ENCODE measurements around the gene MTFMT. TPM values are rescaled to one million over a fixed set of nuclear protein-coding genes. Genes with fewer than 3 reads are reported as not detected.

The MTFMT gene
- total and polyA plus RNA-seq, 2 of the 13 experiments (the other 11 are each of a cell fraction or from before 2014, with no cell fraction given) = 9.9 to 23.2 TPM

GRCh38 chr15:65054333-65055200 is 25.1 kb upstream of the MTFMT start (continued):
- TF ChIP-seq ZIK1 (CRISPR knock-in tag; IDR thresholded peaks at IDR 0.05; ENCODE audit: borderline replicate concordance, low read depth) = no peak
- no peak for TF ChIP-seq HNRNPLL (IDR thresholded peaks at IDR 0.05; ENCODE audit: low read depth, low read length, poor library complexity, severe bottlenecking)
- peak; percentile 46 for TF ChIP-seq ZFP91 (CRISPR knock-in tag; IDR thresholded peaks at IDR 0.05; ENCODE audit: borderline replicate concordance)
- TF ChIP-seq NFE2 (CRISPR knock-in tag; IDR thresholded peaks at IDR 0.05) = no peak
- TF ChIP-seq ZC3H4 (CRISPR knock-in tag; IDR thresholded peaks at IDR 0.05; ENCODE audit: borderline replicate concordance) = no peak
- TF ChIP-seq ZNF670 (CRISPR knock-in tag; IDR thresholded peaks at IDR 0.05; ENCODE audit: borderline replicate concordance) = no peak
- TF ChIP-seq FOXA1 (IDR thresholded peaks at IDR 0.05) = no peak
- TF ChIP-seq FOXA1 (CRISPR knock-in tag; IDR thresholded peaks at IDR 0.05) = peak; percentile 42; the same call in 1 of the 2 replicates
- TF ChIP-seq ZNF136 (CRISPR knock-in tag; IDR thresholded peaks at IDR 0.05; ENCODE audit: low read depth) = no peak
- no peak for TF ChIP-seq ZNF253 (CRISPR knock-in tag; IDR thresholded peaks at IDR 0.05; ENCODE audit: borderline replicate concordance)
- no peak for TF ChIP-seq IKZF4 (CRISPR knock-in tag; IDR thresholded peaks at IDR 0.05; ENCODE audit: borderline replicate concordance, low read depth, not compliant biosample characterization)
- TF ChIP-seq ERF (CRISPR knock-in tag; IDR thresholded peaks at IDR 0.05) = 0 out of 2 replicates have a peak, but pooled peaks have one; percentile 53
- no peak for TF ChIP-seq RORA (CRISPR knock-in tag; IDR thresholded peaks at IDR 0.05)
- no peak for TF ChIP-seq ZNF337 (CRISPR knock-in tag; IDR thresholded peaks at IDR 0.05; ENCODE audit: borderline replicate concordance, low read depth)
- no peak for TF ChIP-seq ZNF7 (CRISPR knock-in tag; IDR thresholded peaks at IDR 0.05)
- no peak for TF ChIP-seq ZNF780A (CRISPR knock-in tag; IDR thresholded peaks at IDR 0.05)
- TF ChIP-seq FOXK2 (IDR thresholded peaks at IDR 0.05) = no peak
- no peak for TF ChIP-seq ZNF282 (IDR thresholded peaks at IDR 0.05; ENCODE audit: partially characterized antibody)
- no peak for TF ChIP-seq ZNF800 (CRISPR knock-in tag; IDR thresholded peaks at IDR 0.05)
- TF ChIP-seq U2AF1 (optimal IDR thresholded peaks at IDR 0.05; ENCODE audit: low read depth, low read length) = no peak
- peak; percentile 61 for TF ChIP-seq FOXA3 (CRISPR knock-in tag; IDR thresholded peaks at IDR 0.05)
- no peak; the same call in 1 of the 2 replicates for TF ChIP-seq ZNF350 (CRISPR knock-in tag; IDR thresholded peaks at IDR 0.05; ENCODE audit: borderline replicate concordance, low read depth)
- no peak for TF ChIP-seq RFX5 (IDR thresholded peaks at IDR 0.05; ENCODE audit: low read depth, low read length)
- TF ChIP-seq ZSCAN12 (CRISPR knock-in tag; IDR thresholded peaks at IDR 0.05) = no peak
- peak; percentile 85 for TF ChIP-seq MAX (IDR thresholded peaks at IDR 0.05)
- TF ChIP-seq NR2C2 (CRISPR knock-in tag; IDR thresholded peaks at IDR 0.05; ENCODE audit: borderline replicate concordance) = no peak
- no peak for TF ChIP-seq CEBPB (IDR thresholded peaks at IDR 0.05; ENCODE audit: borderline replicate concordance, low read depth, low read length)
